ENCODE measurements around the gene NOSIP.

DNA sequence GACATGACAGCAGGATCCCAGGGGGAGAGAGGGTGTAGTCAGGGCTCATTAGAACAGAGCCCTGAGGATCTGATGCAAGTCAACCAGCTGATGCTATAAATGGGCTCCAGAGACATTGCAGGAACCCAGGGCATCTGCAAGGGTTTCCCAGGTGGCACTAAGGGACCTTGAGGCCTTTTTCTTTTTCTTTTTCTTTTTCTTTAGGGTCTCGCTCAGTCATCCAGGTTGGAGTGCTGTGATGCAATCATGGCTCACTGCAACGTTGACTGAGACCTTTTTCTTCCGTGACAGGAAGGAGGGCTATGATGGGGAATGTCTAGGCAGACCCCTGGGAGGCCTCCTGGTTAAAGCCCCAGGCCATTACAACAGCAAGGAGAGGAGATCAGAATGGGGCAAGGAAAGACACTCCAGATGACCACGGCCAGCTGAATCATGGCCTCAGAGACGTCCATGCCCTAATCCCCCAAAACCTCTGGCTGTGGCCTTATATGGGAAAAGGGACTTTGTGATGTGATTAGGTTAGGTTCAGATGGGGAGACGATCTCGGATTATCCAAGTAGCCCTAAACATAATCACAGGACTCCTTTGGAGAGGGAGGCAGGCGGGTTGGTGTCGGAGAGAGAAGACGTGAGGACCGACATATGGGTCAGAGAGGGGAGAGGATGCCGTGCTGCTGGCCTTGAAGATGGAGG, 72.4 kb downstream of the NOSIP start:
- TF ChIP-seq POLR2AphosphoS5 (IDR thresholded peaks at IDR 0.05; ENCODE audit: low read depth, low read length): no peak
- TF ChIP-seq, protein P1, sequence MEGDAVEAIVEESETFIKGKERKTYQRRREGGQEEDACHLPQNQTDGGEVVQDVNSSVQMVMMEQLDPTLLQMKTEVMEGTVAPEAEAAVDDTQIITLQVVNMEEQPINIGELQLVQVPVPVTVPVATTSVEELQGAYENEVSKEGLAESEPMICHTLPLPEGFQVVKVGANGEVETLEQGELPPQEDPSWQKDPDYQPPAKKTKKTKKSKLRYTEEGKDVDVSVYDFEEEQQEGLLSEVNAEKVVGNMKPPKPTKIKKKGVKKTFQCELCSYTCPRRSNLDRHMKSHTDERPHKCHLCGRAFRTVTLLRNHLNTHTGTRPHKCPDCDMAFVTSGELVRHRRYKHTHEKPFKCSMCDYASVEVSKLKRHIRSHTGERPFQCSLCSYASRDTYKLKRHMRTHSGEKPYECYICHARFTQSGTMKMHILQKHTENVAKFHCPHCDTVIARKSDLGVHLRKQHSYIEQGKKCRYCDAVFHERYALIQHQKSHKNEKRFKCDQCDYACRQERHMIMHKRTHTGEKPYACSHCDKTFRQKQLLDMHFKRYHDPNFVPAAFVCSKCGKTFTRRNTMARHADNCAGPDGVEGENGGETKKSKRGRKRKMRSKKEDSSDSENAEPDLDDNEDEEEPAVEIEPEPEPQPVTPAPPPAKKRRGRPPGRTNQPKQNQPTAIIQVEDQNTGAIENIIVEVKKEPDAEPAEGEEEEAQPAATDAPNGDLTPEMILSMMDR (IDR thresholded peaks at IDR 0.05): no peak
